Stimulated activated CD8-positive, alpha-beta memory T cell treated with anti-CD3 and anti-CD28 coated beads, Interleukin-15, amount 100 ng/mL, for 48 hours (primary cell): ENCODE results near the gene KIF26A.

Experiments used
- DNase-seq, 2 donors: peaks; one replicate each; pipeline ENCODE4 v3.0.0-alpha.2; 2020; ENCODE audit warnings: low read depth in 2 of 2

Gene KIF26A

GRCh38 chr14:104156142-104156541, 17.8 kb downstream of the KIF26A start:
- no peak for DNase-seq

- no peak for DNase-seq
These were observed 18.9 kb downstream of the KIF26A start for GRCh38 chr14:104157016-104157928.

GRCh38 chr14:104158827-104159798, 20.7 kb downstream of the KIF26A start:
- no peak for DNase-seq

GRCh38 chr14:104159990-104160389, 21.6 kb downstream of the KIF26A start:
- no peak for DNase-seq

GRCh38 chr14:104161602-104162367, 23.4 kb downstream of the KIF26A start:
- DNase-seq: no peak

GRCh38 chr14:104162495-104162894, 24.1 kb downstream of the KIF26A start:
- no peak for DNase-seq

GRCh38 chr14:104163541-104163940, 25.2 kb downstream of the KIF26A start:
- no peak for DNase-seq

- no peak for DNase-seq
These were observed 25.7 kb downstream of the KIF26A start for GRCh38 chr14:104164041-104164440.

GRCh38 chr14:104164512-104164911, 26.1 kb downstream of the KIF26A start:
- DNase-seq: no peak

- no peak for DNase-seq
These were observed 28.3 kb downstream of the KIF26A start for GRCh38 chr14:104166698-104167097.

GRCh38 chr14:104168603-104169002, 30.2 kb downstream of the KIF26A start:
- no peak for DNase-seq

- DNase-seq: no peak
These were observed 30.8 kb downstream of the KIF26A start for GRCh38 chr14:104169005-104169698.

- DNase-seq: no peak
These were observed 31.5 kb downstream of the KIF26A start for GRCh38 chr14:104169699-104170479.

GRCh38 chr14:104171029-104171697, 32.8 kb downstream of the KIF26A start:
- no peak for DNase-seq

GRCh38 chr14:104171895-104172294, 33.5 kb downstream of the KIF26A start:
- no peak for DNase-seq

GRCh38 chr14:104172349-104172748, 34.0 kb downstream of the KIF26A start:
- no peak for DNase-seq

GRCh38 chr14:104172880-104173279, 34.5 kb downstream of the KIF26A start:
- DNase-seq: no peak

- DNase-seq: no peak
These were observed 35.7 kb downstream of the KIF26A start for GRCh38 chr14:104174051-104174450.

GRCh38 chr14:104175041-104175440, 36.7 kb downstream of the KIF26A start:
- no peak for DNase-seq

- no peak for DNase-seq
These were observed 37.4 kb downstream of the KIF26A start for GRCh38 chr14:104175811-104176210.
